ENCODE results near the gene MPIG6B.
A peak's percentile ranks its signal among the peaks of the same experiment; 100 is the strongest.
"Not testable (repeated sequence)": the region's sequence is repeated elsewhere in the genome, so short reads cannot be mapped to it uniquely, and the experiment has no call there.

Gene MPIG6B

GRCh38 chr6:31700740-31701401, 22.3 kb upstream of the MPIG6B start:
- H3K4me1 ChIP-seq (ENCODE audit: control insufficient read depth, insufficient read depth, low read length) = peaks cover 9% of the 10 kb centered on the region
- H3K4me3 ChIP-seq (ENCODE audit: insufficient read depth, low read depth, low read length) = no peak overlapping the region
- no peaks in the 10 kb centered on the region for H3K36me3 ChIP-seq (ENCODE audit: control insufficient read depth, insufficient read depth, low read length)
- H3K27ac ChIP-seq (ENCODE audit: insufficient read depth, low read depth, low read length, poor library complexity, severe bottlenecking) = no peak overlapping the region
- 93 to 99% methylated on average over 4 to 5 of the region's 5 CpGs for WGBS, 2 experiments
- no peaks in the 10 kb centered on the region for H3K27me3 ChIP-seq (ENCODE audit: control insufficient read depth, insufficient read depth, low read length, poor library complexity, severe bottlenecking)
- no peaks in the 10 kb centered on the region for H3K9me3 ChIP-seq (ENCODE audit: control insufficient read depth, low read length)

GRCh38 chr6:31701666-31702404, 21.3 kb upstream of the MPIG6B start:
- WGBS, 2 experiments = 64 to 68% methylated on average over 7 of the region's 7 CpGs
- no peak overlapping the region for H3K27ac ChIP-seq (ENCODE audit: insufficient read depth, low read depth, low read length, poor library complexity, severe bottlenecking)

GRCh38 chr6:31702405-31702818, 20.8 kb upstream of the MPIG6B start:
- WGBS, 2 experiments = 4 to 6% methylated on average over 9 to 10 of the region's 10 CpGs
- no peaks in the 10 kb centered on the region for H3K36me3 ChIP-seq (ENCODE audit: control insufficient read depth, insufficient read depth, low read length)
- peak overlapping the region; percentile 88 for H3K4me3 ChIP-seq (ENCODE audit: insufficient read depth, low read depth, low read length)
- peaks cover 11% of the 10 kb centered on the region for H3K27me3 ChIP-seq (ENCODE audit: control insufficient read depth, insufficient read depth, low read length, poor library complexity, severe bottlenecking)
- H3K9me3 ChIP-seq (ENCODE audit: control insufficient read depth, low read length) = no peaks in the 10 kb centered on the region
- H3K4me1 ChIP-seq (ENCODE audit: control insufficient read depth, insufficient read depth, low read length) = peaks cover 9% of the 10 kb centered on the region
- H3K27ac ChIP-seq (ENCODE audit: insufficient read depth, low read depth, low read length, poor library complexity, severe bottlenecking) = peak overlapping the region; percentile 89

More at GRCh38 chr6:31701666-31702404, 21.3 kb upstream of the MPIG6B start:
- Histone ChIP-seq H3K27me3 (ENCODE audit: control insufficient read depth, insufficient read depth, low read length, poor library complexity, severe bottlenecking) (peaks cover 6% of the 10 kb centered on the region), H3K4me1 (ENCODE audit: control insufficient read depth, insufficient read depth, low read length) (peaks cover 9% of the 10 kb centered on the region), H3K9me3 (ENCODE audit: control insufficient read depth, low read length) (no peaks in the 10 kb centered on the region), H3K4me3 (ENCODE audit: insufficient read depth, low read depth, low read length) (peak overlapping the region; percentile 88), H3K36me3 (ENCODE audit: control insufficient read depth, insufficient read depth, low read length) (no peaks in the 10 kb centered on the region)

GRCh38 chr6:31702819-31703716, 20.1 kb upstream of the MPIG6B start, which contains the start of gene ABHD16A:
ABHD16A (minus strand) TSS chr6:31703324; CDS start chr6:31703281, 43 bp downstream.
- Histone ChIP-seq H3K4me3 (ENCODE audit: insufficient read depth, low read depth, low read length) (peak within 1 kb of the TSS; percentile 88), H3K9me3 (ENCODE audit: control insufficient read depth, low read length) (no peaks in the 10 kb centered on the region), H3K36me3 (ENCODE audit: control insufficient read depth, insufficient read depth, low read length) (no peaks in the 10 kb centered on the region), H3K4me1 (ENCODE audit: control insufficient read depth, insufficient read depth, low read length) (peaks cover 9% of the 10 kb centered on the region), H3K27ac (ENCODE audit: insufficient read depth, low read depth, low read length, poor library complexity, severe bottlenecking) (peak within 1 kb of the TSS; percentile 89), H3K27me3 (ENCODE audit: control insufficient read depth, insufficient read depth, low read length, poor library complexity, severe bottlenecking) (peaks cover 18% of the 10 kb centered on the region)
- WGBS, 2 experiments = 4% methylated on average over 54 of the region's 54 CpGs

GRCh38 chr6:31705931-31706330, 17.2 kb upstream of the MPIG6B start:
- WGBS, 2 experiments = 93 to 95% methylated on average over 6 of the region's 6 CpGs
- peaks cover 32% of the 10 kb centered on the region for H3K27me3 ChIP-seq (ENCODE audit: control insufficient read depth, insufficient read depth, low read length, poor library complexity, severe bottlenecking)

GRCh38 chr6:31706599-31706998, 16.6 kb upstream of the MPIG6B start, which contains the start of gene LY6G6F:
LY6G6F (plus strand) TSS chr6:31706866; CDS start chr6:31706907, 41 bp downstream.
- peaks cover 38% of the 10 kb centered on the region for H3K27me3 ChIP-seq (ENCODE audit: control insufficient read depth, insufficient read depth, low read length, poor library complexity, severe bottlenecking)
- H3K4me3 ChIP-seq (ENCODE audit: insufficient read depth, low read depth, low read length) = no peak within 1 kb of the TSS
- peaks cover 11% of the 10 kb centered on the region for H3K4me1 ChIP-seq (ENCODE audit: control insufficient read depth, insufficient read depth, low read length)
- 72 to 87% methylated on average over 3 of the region's 3 CpGs for WGBS, 2 experiments
- no peaks in the 10 kb centered on the region for H3K36me3 ChIP-seq (ENCODE audit: control insufficient read depth, insufficient read depth, low read length)
- H3K9me3 ChIP-seq (ENCODE audit: control insufficient read depth, low read length) = no peaks in the 10 kb centered on the region
- H3K27ac ChIP-seq (ENCODE audit: insufficient read depth, low read depth, low read length, poor library complexity, severe bottlenecking) = no peak within 1 kb of the TSS

More at GRCh38 chr6:31705931-31706330, 17.2 kb upstream of the MPIG6B start:
- peaks cover 9% of the 10 kb centered on the region for H3K4me1 ChIP-seq (ENCODE audit: control insufficient read depth, insufficient read depth, low read length)
- no peaks in the 10 kb centered on the region for H3K9me3 ChIP-seq (ENCODE audit: control insufficient read depth, low read length)
- no peaks in the 10 kb centered on the region for H3K36me3 ChIP-seq (ENCODE audit: control insufficient read depth, insufficient read depth, low read length)
- H3K27ac ChIP-seq (ENCODE audit: insufficient read depth, low read depth, low read length, poor library complexity, severe bottlenecking) = no peak overlapping the region
- no peak overlapping the region for H3K4me3 ChIP-seq (ENCODE audit: insufficient read depth, low read depth, low read length)

GRCh38 chr6:31707701-31708100, 15.5 kb upstream of the MPIG6B start:
- Histone ChIP-seq H3K4me1 (ENCODE audit: control insufficient read depth, insufficient read depth, low read length) (peaks cover 12% of the 10 kb centered on the region), H3K9me3 (ENCODE audit: control insufficient read depth, low read length) (no peaks in the 10 kb centered on the region), H3K4me3 (ENCODE audit: insufficient read depth, low read depth, low read length) (no peak overlapping the region), H3K27me3 (ENCODE audit: control insufficient read depth, insufficient read depth, low read length, poor library complexity, severe bottlenecking) (peaks cover 49% of the 10 kb centered on the region), H3K36me3 (ENCODE audit: control insufficient read depth, insufficient read depth, low read length) (no peaks in the 10 kb centered on the region), H3K27ac (ENCODE audit: insufficient read depth, low read depth, low read length, poor library complexity, severe bottlenecking) (no peak overlapping the region)
- 90 to 94% methylated on average over 10 of the region's 10 CpGs for WGBS, 2 experiments

GRCh38 chr6:31708224-31708623, 14.9 kb upstream of the MPIG6B start:
- Histone ChIP-seq H3K27me3 (ENCODE audit: control insufficient read depth, insufficient read depth, low read length, poor library complexity, severe bottlenecking) (peaks cover 51% of the 10 kb centered on the region), H3K4me1 (ENCODE audit: control insufficient read depth, insufficient read depth, low read length) (peaks cover 14% of the 10 kb centered on the region), H3K9me3 (ENCODE audit: control insufficient read depth, low read length) (no peaks in the 10 kb centered on the region), H3K4me3 (ENCODE audit: insufficient read depth, low read depth, low read length) (no peak overlapping the region), H3K36me3 (ENCODE audit: control insufficient read depth, insufficient read depth, low read length) (no peaks in the 10 kb centered on the region), H3K27ac (ENCODE audit: insufficient read depth, low read depth, low read length, poor library complexity, severe bottlenecking) (no peak overlapping the region)
- 90 to 93% methylated on average over 2 of the region's 3 CpGs for WGBS, 2 experiments

- peaks cover 51% of the 10 kb centered on the region for H3K27me3 ChIP-seq (ENCODE audit: control insufficient read depth, insufficient read depth, low read length, poor library complexity, severe bottlenecking)
- 90 to 93% methylated on average over 11 of the region's 11 CpGs for WGBS, 2 experiments
- peaks cover 23% of the 10 kb centered on the region for H3K4me1 ChIP-seq (ENCODE audit: control insufficient read depth, insufficient read depth, low read length)
- not testable (repeated sequence) for H3K36me3 ChIP-seq (ENCODE audit: control insufficient read depth, insufficient read depth, low read length); H3K27ac ChIP-seq (ENCODE audit: insufficient read depth, low read depth, low read length, poor library complexity, severe bottlenecking); H3K9me3 ChIP-seq (ENCODE audit: control insufficient read depth, low read length); H3K4me3 ChIP-seq (ENCODE audit: insufficient read depth, low read depth, low read length)
These were observed 14.0 kb upstream of the MPIG6B start for GRCh38 chr6:31709157-31709556.
